ENCODE data around the gene ZNF530. TPM values are rescaled to one million over a fixed set of nuclear protein-coding genes. Genes with fewer than 3 reads are reported as not detected.

ZNF530 gene
- total and polyA plus RNA-seq, 2 experiments from 2014 or later, result 6.5 to 7.1 TPM

DNA sequence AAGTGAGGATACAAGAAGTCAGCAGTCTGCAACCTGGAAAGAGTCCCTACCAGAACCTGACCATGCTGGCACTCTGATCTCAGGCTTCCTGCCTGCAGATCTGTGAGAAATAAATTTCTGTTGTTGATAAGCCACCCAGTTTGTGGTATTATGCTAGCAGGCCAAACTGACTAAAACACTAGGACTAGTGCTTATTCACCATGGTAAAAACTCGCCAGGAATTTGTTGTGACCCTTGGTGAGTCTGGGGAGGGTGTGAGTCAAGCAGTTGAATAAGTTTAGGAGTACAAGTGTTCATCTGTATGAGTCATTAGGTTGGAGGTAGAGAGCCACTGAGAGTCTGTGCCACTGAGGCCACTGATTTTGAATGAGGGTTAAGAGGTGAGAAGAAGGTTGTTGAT lies 12.2 kb upstream of the ZNF530 start:
- Histone ChIP-seq H3K36me3 (peaks cover 35% of the 10 kb centered on the region), H3K27ac (no peak overlapping the region), H3K9me3 (ENCODE audit: low read depth) (no peaks in the 10 kb centered on the region), H3K4me1 (ENCODE audit: low read depth) (no peaks in the 10 kb centered on the region), H3K27me3 (no peaks in the 10 kb centered on the region), H3K4me3 (no peak overlapping the region)
- peak in 1 of 2 donors; percentile 20 for DNase-seq (ENCODE audit: low read depth in 1 of 2, low spot score in 1 of 2)
- TF ChIP-seq, protein P1, sequence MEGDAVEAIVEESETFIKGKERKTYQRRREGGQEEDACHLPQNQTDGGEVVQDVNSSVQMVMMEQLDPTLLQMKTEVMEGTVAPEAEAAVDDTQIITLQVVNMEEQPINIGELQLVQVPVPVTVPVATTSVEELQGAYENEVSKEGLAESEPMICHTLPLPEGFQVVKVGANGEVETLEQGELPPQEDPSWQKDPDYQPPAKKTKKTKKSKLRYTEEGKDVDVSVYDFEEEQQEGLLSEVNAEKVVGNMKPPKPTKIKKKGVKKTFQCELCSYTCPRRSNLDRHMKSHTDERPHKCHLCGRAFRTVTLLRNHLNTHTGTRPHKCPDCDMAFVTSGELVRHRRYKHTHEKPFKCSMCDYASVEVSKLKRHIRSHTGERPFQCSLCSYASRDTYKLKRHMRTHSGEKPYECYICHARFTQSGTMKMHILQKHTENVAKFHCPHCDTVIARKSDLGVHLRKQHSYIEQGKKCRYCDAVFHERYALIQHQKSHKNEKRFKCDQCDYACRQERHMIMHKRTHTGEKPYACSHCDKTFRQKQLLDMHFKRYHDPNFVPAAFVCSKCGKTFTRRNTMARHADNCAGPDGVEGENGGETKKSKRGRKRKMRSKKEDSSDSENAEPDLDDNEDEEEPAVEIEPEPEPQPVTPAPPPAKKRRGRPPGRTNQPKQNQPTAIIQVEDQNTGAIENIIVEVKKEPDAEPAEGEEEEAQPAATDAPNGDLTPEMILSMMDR (IDR thresholded peaks at IDR 0.05; ENCODE audit: low read depth, low read length), result no peak

DNA sequence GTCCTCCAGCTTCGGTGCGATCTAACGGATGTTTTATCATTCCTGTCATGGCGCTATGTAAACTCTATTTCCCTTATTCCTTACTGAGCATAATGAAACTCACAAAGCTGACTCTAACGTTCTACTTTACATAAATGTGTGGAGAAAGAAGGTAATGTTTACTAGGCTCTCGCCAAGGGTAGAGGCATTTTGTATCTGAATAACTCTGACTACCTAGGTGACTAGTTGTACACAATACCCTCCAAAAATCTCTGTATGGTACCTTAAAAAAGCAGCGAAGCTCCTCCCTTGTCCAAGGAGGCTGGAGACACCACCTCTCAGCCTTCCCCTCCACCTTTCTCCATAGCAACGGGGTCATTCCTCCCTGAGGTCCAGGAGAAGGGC lies 316 bp upstream of the ZNF530 start:
- Histone ChIP-seq H3K4me3 (peak overlapping the region; percentile 72), H3K27ac (no peak overlapping the region), H3K36me3 (no peaks in the 10 kb centered on the region), H3K4me1 (ENCODE audit: low read depth) (peaks cover 7% of the 10 kb centered on the region), H3K27me3 (peaks cover 8% of the 10 kb centered on the region), H3K9me3 (ENCODE audit: low read depth) (no peaks in the 10 kb centered on the region)
- TF ChIP-seq, protein P1 (IDR thresholded peaks at IDR 0.05; ENCODE audit: low read depth, low read length), result no peak
- DNase-seq (ENCODE audit: low read depth in 1 of 2, low spot score in 1 of 2), result no peak

DNA sequence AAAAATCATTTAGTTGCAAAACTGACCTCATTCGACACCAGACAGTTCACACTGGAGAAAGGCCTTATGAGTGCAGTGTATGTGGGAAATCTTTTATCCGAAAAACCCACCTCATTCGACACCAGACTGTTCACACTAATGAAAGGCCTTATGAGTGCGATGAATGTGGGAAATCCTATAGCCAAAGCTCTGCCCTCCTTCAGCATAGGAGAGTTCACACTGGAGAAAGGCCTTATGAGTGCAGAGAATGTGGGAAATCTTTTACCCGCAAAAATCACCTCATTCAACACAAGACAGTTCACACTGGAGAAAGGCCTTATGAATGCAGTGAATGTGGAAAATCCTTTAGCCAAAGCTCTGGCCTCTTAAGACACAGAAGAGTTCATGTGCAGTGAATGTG lies 7.2 kb downstream of the ZNF530 start:
- TF ChIP-seq, protein P1 (IDR thresholded peaks at IDR 0.05; ENCODE audit: low read depth, low read length), result no peak
- no peaks in the 10 kb centered on the region for H3K27me3 ChIP-seq
- H3K4me3 ChIP-seq, result no peak overlapping the region
- H3K36me3 ChIP-seq, result no peaks in the 10 kb centered on the region
- peaks cover 14% of the 10 kb centered on the region for H3K4me1 ChIP-seq (ENCODE audit: low read depth)
- H3K27ac ChIP-seq, result no peak overlapping the region
- H3K9me3 ChIP-seq (ENCODE audit: low read depth), result no peaks in the 10 kb centered on the region
- no peak for DNase-seq (ENCODE audit: low read depth in 1 of 2, low spot score in 1 of 2)

DNA sequence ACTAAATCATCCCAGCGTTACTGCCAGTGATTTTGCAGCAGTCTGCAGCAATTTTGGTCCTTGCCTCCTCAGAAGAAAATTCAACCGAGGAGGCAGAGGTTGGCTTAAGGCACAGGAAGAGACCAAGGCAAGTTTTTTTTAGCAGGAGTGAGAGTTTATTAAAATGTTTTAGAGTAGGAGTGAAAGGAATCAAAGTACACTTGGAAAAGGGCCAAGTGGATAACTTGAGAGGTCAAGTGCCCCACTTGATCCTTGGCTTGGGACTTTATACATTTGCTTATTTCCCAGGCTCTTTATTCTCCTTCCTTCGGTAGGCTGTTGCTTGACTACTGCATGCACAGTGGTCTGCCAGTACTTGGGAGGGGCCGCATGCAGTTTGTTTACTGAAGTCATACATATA lies 11.4 kb downstream of the ZNF530 start:
- H3K9me3 ChIP-seq (ENCODE audit: low read depth), result peaks cover 3% of the 10 kb centered on the region

DNA sequence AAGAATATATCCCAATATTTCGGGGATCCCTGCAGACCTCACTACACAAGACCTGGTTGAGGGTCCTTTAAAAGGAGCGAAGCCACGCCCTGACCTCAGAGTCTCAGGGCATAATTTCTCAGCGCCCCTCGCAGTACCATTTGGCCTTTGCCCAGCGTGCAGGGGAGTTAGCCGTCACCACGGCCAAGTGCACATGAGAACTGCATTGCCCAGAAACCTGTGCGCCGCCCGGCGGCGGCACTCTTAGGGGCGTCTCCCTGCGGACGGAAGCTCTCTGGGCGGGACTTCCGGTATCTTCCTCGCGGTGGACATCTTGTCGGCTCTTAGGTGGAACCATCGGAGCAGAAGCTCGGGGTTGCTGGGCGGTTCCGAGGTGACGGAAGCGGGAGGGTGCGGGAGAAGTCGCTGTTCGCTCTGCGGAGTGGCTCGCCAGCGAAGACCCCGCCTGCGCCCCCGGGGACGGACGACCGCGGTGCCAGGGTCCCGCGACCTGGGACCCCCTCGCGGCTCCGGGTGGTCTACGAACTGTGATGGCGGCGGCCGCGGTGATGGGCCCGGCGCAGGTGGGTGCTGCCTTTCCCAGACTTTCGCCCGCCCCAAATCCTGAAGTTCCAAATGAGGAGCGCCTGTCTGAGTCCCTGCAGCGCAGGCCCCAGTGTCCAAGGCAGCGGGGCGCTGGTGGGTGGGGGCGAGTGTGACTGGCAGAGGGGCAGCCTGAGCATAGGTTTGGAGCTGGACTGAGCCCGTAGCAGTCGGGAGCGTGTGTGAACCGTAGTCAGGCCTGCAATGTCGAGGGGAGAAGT lies 14.5 kb downstream of the ZNF530 start, which contains the start of gene ZNF134:
ZNF134 (plus strand) TSS at position 302 of the 803 bp plus-strand sequence. CDS start 5,227 bp downstream, outside the sequence.
- H3K27me3 ChIP-seq, result no peaks in the 10 kb centered on the region
- H3K4me1 ChIP-seq (ENCODE audit: low read depth), result peaks cover 22% of the 10 kb centered on the region
- H3K36me3 ChIP-seq, result peaks cover 16% of the 10 kb centered on the region
- H3K4me3 ChIP-seq, result peak within 1 kb of the TSS; percentile 95
- peaks cover 3% of the 10 kb centered on the region for H3K9me3 ChIP-seq (ENCODE audit: low read depth)
- TF ChIP-seq, protein P1 (IDR thresholded peaks at IDR 0.05; ENCODE audit: low read depth, low read length), result peak; percentile 35
- peak; percentile 92 to 95 for DNase-seq (ENCODE audit: low read depth in 1 of 2, low spot score in 1 of 2)
- H3K27ac ChIP-seq, result peak within 1 kb of the TSS; percentile 81

More for the DNA sequence above, 11.4 kb downstream of the ZNF530 start:
- TF ChIP-seq, protein P1 (IDR thresholded peaks at IDR 0.05; ENCODE audit: low read depth, low read length), result no peak
- H3K36me3 ChIP-seq, result peaks cover 3% of the 10 kb centered on the region
- H3K4me1 ChIP-seq (ENCODE audit: low read depth), result peaks cover 22% of the 10 kb centered on the region
- no peaks in the 10 kb centered on the region for H3K27me3 ChIP-seq
- peak in 1 of 2 donors; percentile 74 for DNase-seq (ENCODE audit: low read depth in 1 of 2, low spot score in 1 of 2)
- no peak overlapping the region for H3K4me3 ChIP-seq
- H3K27ac ChIP-seq, result peak overlapping the region; percentile 90

Data from cardiac muscle cell (in vitro differentiated cells and primary cell).